Calu3 (cell line): ENCODE results near the gene ZP1. TPM values are rescaled to one million over a fixed set of nuclear protein-coding genes. Genes with fewer than 3 reads are reported as not detected.

ENCODE experiments used
- BruUV-seq: library from RNA; stranded (reverse); fragments of 400-500 nt; replicated peaks from 2 replicates; lab custom pipeline; 2021; lab: Mats Ljungman, UMichigan
- CTCF ChIA-PET: fragments of 300-600 bp; sonication (Branson Sonifier 250); formaldehyde crosslinking; loops from one replicate; lab custom pipeline; 2022; ENCODE audit warnings: antibody characterized with exemption; lab: Charles Lee
- DNase-seq: peaks from one replicate; pipeline ENCODE4 v3.0.0; 2022
- H3K27ac Mint-ChIP-seq: one replicate; pipeline ENCODE4 v1.8.0; 2022; ENCODE audit warnings: mixed read lengths; ENCODE audit not compliant: unreplicated experiment
- H3K27me3 Mint-ChIP-seq: one replicate; pipeline ENCODE4 v1.8.0; 2022; ENCODE audit warnings: mixed read lengths; ENCODE audit not compliant: unreplicated experiment
- H3K36me3 Mint-ChIP-seq: one replicate; pipeline ENCODE4 v1.8.0; 2022; ENCODE audit warnings: mild to moderate bottlenecking, moderate library complexity, mixed read lengths; ENCODE audit not compliant: insufficient read depth, unreplicated experiment
- H3K4me1 Mint-ChIP-seq: one replicate; pipeline ENCODE4 v1.8.0; 2022; ENCODE audit warnings: mild to moderate bottlenecking, low read depth, mixed read lengths; ENCODE audit not compliant: unreplicated experiment
- H3K4me3 Mint-ChIP-seq: one replicate; pipeline ENCODE4 v1.8.0; 2022; ENCODE audit warnings: mild to moderate bottlenecking, low read depth, moderate library complexity, mixed read lengths; ENCODE audit not compliant: unreplicated experiment
- H3K9me3 Mint-ChIP-seq: one replicate; pipeline ENCODE4 v1.8.0; 2022; ENCODE audit warnings: low read depth, mixed read lengths; ENCODE audit not compliant: unreplicated experiment
- CTCF ChIP-seq: fragments of 200-600 bp; IDR thresholded peaks from one replicate; pipeline ENCODE4 v1.8.0; 2022; ENCODE audit warnings: antibody characterized with exemption; ENCODE audit not compliant: unreplicated experiment
- intact Hi-C: fragments of 100-400 bp; cut with micrococcal nuclease; formaldehyde crosslinking; loops from one replicate; pipeline ENCODE4 v1.10.0; 2022; ENCODE audit not compliant: unreplicated experiment
- total RNA-seq: library from RNA; stranded (reverse); gene quantifications from 2 replicates; pipeline ENCODE4 v1.2.3, GENCODE V29; 2022

ZP1 gene
- total RNA-seq, 1 experiment from 2014 or later, result not detected

GRCh38 chr11:60857378-60858232 is 9.7 kb upstream of the ZP1 start:
- no peak overlapping the region for H3K4me3 Mint-ChIP-seq
- H3K27me3 Mint-ChIP-seq, result peaks cover 33% of the 10 kb centered on the region
- peaks cover 7% of the 10 kb centered on the region for H3K36me3 Mint-ChIP-seq
- BruUV-seq, result no TSS peak
- DNase-seq, result no peak
- CTCF ChIA-PET, result no interaction called here
- no peaks in the 10 kb centered on the region for H3K4me1 Mint-ChIP-seq
- H3K9me3 Mint-ChIP-seq, result no peaks in the 10 kb centered on the region
- H3K27ac Mint-ChIP-seq, result no peak overlapping the region
- TF ChIP-seq CTCF, result no peak
- intact Hi-C loops, result no loop called here

- no peaks in the 10 kb centered on the region for H3K9me3 Mint-ChIP-seq
- CTCF ChIA-PET, result no interaction called here
- H3K4me1 Mint-ChIP-seq, result no peaks in the 10 kb centered on the region
- no TSS peak for BruUV-seq
- H3K36me3 Mint-ChIP-seq, result peaks cover 1% of the 10 kb centered on the region
- intact Hi-C loops, result no loop called here
- no peak overlapping the region for H3K27ac Mint-ChIP-seq
- H3K4me3 Mint-ChIP-seq, result no peak overlapping the region
- DNase-seq, result no peak
- H3K27me3 Mint-ChIP-seq, result peaks cover 39% of the 10 kb centered on the region
- no peak for TF ChIP-seq CTCF
These were observed 9.1 kb upstream of the ZP1 start for GRCh38 chr11:60858236-60858635.

- H3K27ac Mint-ChIP-seq, result no peak overlapping the region
- no peaks in the 10 kb centered on the region for H3K9me3 Mint-ChIP-seq
- BruUV-seq, result no TSS peak
- H3K27me3 Mint-ChIP-seq, result peaks cover 40% of the 10 kb centered on the region
- no peak overlapping the region for H3K4me3 Mint-ChIP-seq
- H3K4me1 Mint-ChIP-seq, result no peaks in the 10 kb centered on the region
- H3K36me3 Mint-ChIP-seq, result no peaks in the 10 kb centered on the region
- no peak for DNase-seq
- CTCF ChIA-PET, result no interaction called here
- TF ChIP-seq CTCF, result no peak
- intact Hi-C loops, result no loop called here
These were observed 8.4 kb upstream of the ZP1 start for GRCh38 chr11:60858731-60859464.

GRCh38 chr11:60859616-60860250 is 7.6 kb upstream of the ZP1 start:
- CTCF ChIA-PET, result no interaction called here
- Mint-ChIP-seq H3K36me3 (no peaks in the 10 kb centered on the region), H3K27me3 (peaks cover 43% of the 10 kb centered on the region), H3K4me3 (no peak overlapping the region), H3K27ac (no peak overlapping the region), H3K4me1 (no peaks in the 10 kb centered on the region), H3K9me3 (no peaks in the 10 kb centered on the region)
- no peak for TF ChIP-seq CTCF
- BruUV-seq, result no TSS peak
- DNase-seq, result no peak
- intact Hi-C loops, result no loop called here
